ENCODE results near the gene CBR3.

- TF ChIP-seq CTCF (IDR thresholded peaks at IDR 0.05), result no peak
- TF ChIP-seq POLR2A (IDR thresholded peaks at IDR 0.05), result peak; percentile 98
- peak; percentile 97 to 98 (median 97) for TF ChIP-seq POLR2AphosphoS5 (IDR thresholded peaks at IDR 0.05)
- no peak for TF ChIP-seq EP300 (IDR thresholded peaks at IDR 0.05; ENCODE audit: low read depth)
Measured at GRCh38 chr21:36155603-36156338, 20.9 kb downstream of the CBR3 start.

Measured in transverse colon (tissue), 4 donors.